Hindlimb muscle (tissue), 1 donor: ENCODE data around the gene MTCH1. TPM values are rescaled to one million over a fixed set of nuclear protein-coding genes. Genes with fewer than 3 reads are reported as not detected.
A peak's percentile ranks its signal among the peaks of the same experiment; 100 is the strongest.

Source experiments
- DNase-seq: peaks from one replicate; pipeline ENCODE4 v3.0.0-alpha.2; 2013
- polyA plus RNA-seq: library from polyadenylated mRNA; unstranded; fragments of 120-200 nt; gene quantifications from one replicate; pipeline ENCODE4 v1.2.1, GENCODE V29; 2013; ENCODE audit not compliant: insufficient read length

Gene MTCH1, protein sequence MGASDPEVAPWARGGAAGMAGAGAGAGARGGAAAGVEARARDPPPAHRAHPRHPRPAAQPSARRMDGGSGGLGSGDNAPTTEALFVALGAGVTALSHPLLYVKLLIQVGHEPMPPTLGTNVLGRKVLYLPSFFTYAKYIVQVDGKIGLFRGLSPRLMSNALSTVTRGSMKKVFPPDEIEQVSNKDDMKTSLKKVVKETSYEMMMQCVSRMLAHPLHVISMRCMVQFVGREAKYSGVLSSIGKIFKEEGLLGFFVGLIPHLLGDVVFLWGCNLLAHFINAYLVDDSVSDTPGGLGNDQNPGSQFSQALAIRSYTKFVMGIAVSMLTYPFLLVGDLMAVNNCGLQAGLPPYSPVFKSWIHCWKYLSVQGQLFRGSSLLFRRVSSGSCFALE
- polyA plus RNA-seq = 107 TPM

DNA sequence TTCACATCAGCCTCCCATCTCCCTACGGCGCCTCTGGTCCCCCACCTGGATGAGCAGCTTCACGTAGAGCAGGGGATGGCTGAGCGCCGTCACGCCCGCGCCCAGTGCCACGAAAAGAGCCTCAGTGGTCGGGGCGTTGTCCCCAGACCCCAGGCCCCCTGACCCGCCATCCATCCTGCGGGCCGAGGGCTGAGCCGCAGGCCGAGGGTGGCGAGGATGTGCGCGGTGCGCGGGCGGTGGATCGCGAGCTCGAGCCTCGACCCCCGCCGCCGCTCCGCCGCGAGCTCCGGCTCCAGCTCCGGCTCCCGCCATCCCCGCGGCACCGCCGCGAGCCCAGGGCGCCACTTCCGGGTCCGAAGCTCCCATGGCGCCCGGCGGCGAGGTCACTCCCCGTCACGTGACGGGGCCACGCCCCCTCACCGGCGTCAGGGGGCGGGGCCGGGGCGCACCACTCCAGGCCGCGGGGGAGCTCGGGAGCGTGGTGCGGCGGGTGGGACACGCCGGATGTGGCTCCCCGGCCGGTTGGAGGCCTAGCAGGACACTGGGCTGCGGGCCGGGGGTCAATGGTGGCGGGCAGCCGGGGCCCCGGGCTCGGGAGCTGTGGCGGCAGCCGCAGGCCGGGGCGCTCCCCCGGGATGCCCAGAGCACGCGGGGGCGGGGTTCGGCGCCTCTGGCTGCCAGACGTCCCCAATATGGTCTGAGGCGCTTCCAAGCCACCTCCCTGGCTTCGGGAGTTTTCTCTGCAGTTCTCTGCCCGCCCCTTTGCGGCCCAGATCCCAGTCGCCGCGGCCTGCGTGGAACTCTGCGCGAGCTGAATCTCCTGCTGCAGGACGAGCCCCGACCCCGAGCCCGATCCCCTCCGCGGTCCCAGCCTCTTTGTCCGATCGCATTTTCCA is at the start of gene MTCH1:
Gene MTCH1, minus strand, starts transcription at position 389 of the 896 bp plus-strand sequence. Its CDS starts 23 bp downstream, at position 366.
- peak; percentile 94 for DNase-seq

DNA sequence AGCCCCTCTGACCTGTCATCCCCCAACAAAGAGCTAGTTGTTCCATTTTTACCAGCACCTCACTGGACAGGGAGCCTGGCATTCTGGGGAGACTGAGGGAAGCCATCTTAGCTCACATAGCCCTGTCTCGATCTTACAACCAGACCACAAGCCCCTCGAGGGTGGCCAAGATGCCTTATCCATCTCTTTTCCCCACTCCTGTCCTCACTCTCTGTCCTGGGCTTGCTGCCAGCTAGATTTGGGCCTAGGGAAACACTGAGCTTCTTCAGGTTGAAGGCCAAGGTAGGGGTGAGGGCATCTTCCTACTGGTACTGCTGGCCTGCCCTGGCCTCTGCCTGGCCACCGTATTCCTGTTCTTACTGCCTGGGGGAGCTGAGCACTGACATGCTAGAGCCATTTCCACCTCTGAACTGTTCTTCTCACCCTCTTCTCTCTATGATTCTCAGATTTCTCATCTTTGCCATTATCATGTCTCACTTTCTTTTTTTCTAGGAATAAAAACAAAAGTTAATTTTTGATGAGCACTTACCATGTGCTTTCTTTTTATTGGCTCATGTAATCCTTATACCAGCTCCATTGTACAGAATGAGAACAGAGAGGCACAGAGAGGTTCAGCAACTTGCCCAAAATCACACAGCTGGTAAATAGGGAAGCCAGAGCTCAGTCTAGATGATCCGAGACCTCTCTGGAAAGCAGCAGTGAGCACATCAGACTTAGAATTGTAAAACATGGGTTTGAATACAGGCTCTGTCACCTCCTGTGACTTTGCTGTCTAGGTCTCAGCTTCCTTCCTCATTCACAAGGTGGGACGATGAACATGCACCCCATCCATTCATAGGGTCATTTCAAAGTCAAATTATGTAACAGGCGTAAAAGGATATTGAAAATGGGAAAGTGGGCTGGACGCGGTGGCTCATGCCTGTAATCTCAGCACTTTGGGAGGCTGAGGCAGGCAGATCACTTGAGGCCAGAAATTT is 48.1 kb upstream of the MTCH1 start:
- no peak for DNase-seq

DNA sequence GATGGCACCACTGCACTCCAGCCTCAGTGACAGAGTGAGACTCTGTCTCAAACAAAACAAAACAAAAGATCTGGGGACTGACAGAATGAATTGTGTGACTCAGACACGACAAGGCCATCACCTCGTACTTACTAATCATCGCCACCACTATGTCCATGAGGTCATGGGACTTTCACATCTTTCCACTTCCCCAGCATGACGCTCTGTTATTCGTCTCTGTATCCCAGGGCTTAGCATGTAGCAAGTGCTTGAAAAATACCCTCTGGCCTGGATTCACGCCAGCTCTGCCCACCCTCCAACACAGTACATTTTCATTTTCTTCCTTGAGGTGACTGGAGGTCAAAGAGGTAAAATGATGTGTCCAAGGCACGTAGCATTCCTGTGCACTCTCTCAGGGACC is 47.3 kb upstream of the MTCH1 start:
- DNase-seq = no peak

DNA sequence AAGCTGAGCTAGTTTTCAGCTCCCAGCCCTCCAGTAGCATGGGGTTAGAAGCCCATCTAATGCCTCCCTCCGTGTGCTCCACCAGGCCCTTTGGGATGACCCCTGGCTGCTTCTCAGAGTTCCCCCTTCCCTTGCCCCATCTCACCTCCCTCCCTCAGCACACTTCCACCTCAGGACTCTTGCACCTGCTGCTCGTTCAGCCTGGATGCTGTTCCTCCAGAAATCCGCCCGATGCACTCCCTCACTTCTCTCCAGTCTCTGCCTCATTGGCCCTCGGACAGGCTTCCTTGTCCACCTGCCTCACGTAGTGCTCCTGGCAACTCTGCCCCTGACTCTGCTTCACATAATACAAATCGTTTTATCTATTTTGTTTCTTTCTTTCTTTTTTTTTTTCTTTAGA is 46.2 kb upstream of the MTCH1 start:
- DNase-seq = no peak

DNA sequence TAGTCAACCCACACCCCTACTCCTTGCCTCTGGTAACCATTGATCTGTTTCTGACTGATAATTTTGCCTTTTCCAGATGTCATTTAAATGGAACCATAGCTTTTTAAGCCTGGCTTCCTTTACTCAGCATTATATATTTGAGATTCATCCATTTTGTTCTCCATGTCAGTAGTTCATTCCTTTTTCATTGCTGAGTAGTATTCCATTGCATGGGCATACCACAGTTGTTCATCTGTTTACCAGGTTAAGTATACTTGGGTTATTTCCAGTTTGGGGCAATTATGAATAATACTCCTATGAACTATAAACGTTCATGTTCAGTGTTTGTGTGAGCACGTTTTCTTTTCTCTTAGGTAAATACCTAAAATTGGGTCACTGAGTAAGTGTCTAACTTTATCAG is 44.6 kb upstream of the MTCH1 start:
- no peak for DNase-seq

DNA sequence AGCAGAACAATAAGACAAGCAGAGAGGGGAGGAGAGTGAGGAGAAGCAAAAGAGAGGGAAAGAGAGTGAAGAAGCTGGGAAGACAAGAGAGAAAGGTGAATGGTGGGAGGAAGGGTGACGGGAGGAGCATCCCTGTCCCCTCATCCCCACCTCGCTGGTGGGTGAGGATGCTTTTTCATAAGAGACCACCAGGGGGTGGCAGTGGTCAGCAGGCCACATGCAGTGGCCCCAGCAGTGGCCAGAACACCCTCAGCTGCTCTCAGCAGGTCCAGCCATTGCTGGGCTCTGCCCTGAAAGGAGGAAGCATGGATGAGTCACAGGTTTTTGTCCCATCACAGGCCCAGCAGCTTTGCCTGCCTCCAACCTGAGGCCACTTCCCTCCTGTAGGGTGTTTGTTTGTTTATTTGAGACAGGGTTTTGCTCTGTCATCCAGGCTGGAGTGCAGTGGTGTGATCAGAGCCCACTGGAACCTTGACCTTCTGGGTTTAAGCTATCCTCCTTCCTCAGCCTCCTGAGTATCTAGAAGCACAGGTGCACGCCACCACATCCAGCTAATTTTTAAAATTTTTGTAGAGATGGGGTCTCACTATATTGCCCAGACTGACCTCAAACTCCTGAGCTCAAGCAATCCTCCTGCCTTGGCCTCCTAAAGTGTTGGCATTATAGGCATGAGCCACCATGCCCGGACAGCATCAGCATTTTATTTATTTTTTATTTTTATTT is 43.4 kb upstream of the MTCH1 start:
- DNase-seq = peak; percentile 66

DNA sequence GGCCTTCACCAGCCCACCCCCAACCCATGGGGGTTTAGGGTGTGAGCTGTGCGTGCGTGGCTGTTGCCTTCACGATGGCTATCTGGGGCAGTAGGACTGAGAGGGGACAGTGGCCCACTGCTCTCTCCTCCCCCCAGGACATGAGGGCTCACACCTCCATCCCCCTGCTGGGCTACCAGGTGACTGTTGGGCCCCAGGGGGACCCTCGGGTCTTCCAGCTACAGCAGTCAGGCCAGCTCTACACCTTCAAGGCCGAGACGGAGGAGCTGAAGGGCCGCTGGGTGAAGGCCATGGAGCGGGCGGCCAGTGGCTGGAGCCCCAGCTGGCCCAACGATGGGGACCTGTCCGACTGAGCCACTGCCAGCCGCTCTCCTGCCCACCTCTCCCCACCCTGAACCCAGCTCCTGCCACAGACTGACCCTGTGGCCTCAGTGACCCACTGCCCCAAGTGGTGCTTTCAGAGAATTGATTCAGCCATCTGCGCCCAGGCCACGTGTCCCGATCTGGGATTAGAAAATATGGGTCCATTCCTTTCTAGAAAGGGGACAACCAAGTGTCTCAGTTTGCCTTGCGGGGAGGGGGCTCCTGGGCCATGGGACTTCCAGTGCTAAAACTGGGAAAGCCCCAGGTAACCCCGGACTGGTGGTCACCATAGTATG is 41.9 kb upstream of the MTCH1 start:
- DNase-seq = no peak

DNA sequence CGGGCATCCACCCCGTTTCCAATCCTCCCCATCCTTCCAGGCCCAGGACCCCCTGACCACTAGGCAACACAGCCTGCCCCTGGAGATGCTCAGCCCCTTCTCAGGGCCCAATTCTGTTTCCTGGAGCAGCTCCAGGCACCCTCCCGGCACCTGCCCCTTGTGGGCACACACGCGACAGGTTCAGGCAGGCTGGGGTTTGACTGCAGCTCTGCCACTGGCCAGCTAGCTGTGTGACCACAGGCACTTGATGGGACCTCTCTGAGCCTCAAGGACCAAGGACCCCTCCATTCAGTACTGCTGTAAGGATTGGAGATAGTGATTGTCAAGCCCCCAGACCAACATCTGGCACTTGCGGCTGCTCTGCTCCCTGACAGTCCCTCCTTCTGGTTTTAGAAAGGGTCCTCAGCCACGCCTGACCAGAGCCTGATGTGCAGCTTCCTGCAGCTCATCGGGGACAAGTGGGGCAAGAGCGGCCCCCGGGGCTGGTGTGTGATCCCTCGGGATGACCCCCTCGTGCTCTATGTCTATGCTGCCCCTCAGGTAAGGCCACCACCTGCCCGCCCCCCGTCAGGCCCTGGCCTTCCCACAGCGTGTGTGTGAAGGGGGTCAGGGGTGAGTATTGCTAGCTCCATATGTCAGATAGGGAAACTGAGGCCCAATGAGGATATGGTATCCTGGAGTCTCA is 41.2 kb upstream of the MTCH1 start:
- no peak for DNase-seq

DNA sequence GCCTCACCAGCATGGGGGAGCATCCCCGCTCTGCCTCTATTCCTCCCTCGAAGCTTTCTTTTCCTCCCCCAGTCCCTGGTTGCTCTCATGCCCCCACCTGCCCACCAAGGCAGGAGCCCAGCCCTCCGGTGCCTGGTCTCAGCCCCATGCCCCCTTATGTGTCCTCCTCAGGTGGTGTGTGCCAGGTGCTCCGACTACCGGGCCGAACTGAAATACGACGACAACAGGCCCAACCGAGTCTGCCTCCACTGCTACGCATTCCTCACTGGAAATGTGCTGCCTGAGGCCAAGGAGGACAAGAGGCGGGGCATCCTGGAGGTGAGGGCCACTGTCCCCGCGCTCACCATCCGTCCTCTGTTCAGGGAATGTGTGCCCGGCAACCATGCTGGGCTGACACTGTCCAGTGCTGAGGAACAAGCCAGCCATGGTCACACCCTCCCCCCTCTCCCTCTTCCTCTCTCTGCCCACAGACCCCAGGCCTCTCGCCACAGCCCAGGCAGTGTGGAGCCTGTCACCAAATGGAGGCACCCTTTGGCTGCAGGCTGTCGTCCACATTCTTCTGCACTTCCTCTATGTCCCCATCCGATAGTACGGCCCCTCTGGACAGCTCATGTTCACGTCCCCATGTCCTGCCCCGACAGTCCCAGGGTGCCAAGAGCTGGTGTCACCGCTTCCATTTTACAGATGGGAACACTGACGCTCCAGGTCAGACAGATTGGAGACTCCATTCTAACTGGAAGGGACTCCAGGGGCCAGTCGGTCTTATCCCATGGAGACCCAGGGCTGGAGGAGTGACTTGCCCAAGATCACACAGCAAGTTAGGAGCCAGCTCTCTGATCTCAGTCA is 39.8 kb upstream of the MTCH1 start:
- DNase-seq = no peak

DNA sequence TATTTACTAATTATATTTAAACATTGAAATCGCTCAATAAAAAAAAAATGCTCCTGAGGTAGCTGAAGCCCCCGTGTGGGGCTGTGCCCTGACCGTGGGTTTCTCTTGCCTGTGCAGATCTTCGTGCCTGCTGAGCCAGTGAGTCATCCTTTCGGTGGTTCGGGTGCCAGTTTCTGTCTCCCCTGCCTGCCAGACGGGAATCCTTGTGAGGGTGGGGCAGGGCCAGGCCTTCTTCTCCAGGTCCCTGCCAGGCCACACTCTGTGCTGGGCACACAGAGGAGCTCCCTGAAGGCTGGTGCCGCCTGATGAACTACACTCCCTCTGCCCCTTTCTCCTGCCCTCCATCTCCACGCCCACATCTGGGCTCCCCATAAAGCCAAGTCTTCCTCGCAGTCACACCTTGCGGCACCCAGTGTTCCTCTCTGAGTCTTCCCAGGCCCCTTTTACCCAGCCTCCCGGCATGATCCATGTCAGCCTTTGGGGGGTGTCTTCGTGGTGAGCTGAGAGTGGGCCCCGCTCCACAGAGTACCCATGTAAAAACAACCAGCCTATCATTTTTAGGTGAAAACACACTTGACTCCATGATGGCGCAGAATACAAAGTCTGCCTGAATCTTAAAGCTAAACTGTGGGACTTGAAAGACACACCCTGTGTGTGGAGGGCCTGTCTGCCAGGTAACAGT is 38.8 kb upstream of the MTCH1 start:
- DNase-seq = no peak

DNA sequence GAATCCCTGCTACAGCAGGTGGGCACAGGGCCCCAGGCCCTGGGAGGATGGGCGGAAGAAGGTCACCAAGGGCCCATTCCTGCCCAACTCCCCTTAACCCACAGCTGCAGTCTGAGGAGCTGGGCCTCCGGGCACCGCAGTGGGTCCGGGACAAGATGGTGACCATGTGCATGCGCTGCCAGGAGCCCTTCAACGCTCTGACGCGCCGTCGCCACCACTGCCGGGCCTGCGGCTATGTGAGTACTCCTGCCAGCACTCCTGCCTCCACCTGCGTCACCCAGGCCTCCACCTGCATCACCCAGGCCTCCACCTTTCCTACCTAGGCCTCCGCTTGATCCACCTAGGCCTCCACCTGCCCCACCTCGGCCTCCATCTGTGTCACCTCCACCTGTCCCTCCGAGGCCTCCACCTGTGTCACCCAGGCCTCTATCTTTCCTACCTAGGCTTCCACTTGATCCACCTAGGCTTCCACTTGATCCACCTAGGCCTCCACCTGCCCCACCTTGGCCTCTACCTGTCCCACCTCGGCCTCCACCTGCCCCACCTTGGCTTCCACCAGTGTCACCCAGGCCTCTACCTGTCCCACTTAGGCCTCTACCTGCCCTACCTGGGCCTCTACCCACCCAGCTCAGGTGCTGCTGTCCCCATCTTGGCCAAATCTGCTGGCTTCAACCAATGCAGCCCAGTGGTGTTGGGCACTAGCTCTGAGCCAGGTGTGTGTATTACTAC is 36.3 kb upstream of the MTCH1 start:
- no peak for DNase-seq

DNA sequence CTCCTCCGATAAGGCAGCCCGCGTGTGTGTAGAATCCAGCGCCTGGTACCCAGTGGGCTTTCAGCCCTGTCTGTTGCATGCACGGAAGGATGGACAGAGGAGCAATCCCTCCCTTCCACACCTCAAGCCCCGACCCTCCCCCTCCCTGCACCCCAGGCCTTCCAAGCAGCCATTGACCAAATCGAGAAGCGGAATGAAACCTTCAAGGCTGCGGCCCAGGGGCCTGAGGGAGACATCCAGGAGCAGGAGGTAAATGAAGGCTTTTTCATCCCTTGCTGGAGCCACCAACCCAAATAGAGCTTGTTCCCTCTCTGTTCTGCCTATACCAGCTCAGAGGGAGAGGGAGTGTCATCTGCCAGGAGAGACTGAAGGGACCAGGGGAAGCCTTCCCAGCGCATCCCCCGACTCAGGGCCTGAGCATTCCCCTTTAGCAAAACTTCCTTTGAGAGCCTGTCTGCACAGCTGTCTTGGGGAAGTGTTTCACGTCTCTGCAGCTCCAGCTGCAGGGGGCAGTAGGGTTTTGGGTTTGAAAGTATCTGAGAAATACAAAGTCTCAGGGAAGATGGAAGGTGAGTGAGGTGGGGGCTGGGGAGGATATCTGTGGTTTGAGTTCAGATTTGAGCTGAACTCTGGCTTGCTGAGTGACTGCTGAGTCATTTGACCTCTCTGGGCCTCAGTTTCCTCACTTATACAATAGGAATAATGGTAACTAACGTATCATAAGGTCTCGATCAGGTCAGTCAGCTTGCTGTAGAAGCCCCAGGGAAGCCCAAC is 35.5 kb upstream of the MTCH1 start:
- no peak for DNase-seq

DNA sequence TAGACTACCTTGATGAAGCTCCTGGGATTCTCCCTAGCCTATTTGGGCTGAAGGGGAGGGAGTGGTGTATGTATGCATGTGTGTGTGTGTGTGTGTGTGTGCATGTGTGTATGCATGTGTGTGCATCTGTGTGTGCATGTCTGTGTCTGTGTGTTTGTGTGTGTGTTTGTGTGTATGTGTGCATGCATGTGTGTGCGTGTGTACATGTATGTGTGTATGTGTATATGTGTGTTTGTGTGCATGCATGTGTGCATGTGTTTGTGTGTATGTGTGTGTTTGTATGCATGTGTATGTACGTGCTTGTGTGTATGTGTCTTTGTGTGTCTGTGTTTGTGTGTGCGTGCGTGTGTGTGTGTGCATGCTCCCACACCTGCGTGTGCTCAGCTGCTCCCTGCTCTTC is 34.8 kb upstream of the MTCH1 start:
- no peak for DNase-seq

DNA sequence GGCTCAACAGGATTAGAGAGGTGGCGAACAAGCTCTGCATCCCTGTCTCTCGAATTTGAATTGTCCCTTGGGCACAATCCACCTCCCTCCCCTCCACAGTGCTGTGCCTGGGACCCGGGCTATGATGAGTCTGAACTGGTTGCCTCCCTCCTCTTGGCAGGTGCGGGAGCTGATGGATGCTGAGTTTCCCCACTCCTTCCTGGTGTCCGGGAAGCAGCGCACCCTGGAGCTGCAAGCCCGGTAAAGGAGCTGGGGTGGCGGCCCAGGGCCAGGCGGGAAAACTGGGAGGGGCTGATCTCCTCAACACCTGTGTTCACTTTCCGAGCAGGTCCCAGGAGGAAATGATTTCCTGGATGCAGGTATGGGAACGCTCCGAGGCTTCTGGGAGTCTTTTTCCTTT is 34.4 kb upstream of the MTCH1 start:
- no peak for DNase-seq

DNA sequence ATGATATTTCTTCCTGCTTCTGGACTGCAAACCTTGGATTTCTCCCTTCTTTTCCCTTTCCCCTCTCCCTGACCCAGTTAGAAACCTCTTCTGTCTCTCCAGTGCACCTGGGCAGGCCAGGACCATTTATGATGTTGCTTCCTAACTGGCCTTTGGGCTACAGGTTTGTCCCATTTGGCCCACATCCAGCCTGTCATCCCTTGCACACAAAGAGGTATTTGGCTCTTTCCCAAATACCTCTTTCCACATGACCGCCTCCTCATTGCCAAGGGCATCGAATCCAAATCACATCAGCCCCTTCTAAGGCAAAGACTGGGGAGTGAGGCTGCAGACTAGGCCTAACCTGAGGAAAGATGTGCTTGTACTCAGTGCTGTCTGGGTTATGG is 33.1 kb upstream of the MTCH1 start:
- DNase-seq = no peak

DNA sequence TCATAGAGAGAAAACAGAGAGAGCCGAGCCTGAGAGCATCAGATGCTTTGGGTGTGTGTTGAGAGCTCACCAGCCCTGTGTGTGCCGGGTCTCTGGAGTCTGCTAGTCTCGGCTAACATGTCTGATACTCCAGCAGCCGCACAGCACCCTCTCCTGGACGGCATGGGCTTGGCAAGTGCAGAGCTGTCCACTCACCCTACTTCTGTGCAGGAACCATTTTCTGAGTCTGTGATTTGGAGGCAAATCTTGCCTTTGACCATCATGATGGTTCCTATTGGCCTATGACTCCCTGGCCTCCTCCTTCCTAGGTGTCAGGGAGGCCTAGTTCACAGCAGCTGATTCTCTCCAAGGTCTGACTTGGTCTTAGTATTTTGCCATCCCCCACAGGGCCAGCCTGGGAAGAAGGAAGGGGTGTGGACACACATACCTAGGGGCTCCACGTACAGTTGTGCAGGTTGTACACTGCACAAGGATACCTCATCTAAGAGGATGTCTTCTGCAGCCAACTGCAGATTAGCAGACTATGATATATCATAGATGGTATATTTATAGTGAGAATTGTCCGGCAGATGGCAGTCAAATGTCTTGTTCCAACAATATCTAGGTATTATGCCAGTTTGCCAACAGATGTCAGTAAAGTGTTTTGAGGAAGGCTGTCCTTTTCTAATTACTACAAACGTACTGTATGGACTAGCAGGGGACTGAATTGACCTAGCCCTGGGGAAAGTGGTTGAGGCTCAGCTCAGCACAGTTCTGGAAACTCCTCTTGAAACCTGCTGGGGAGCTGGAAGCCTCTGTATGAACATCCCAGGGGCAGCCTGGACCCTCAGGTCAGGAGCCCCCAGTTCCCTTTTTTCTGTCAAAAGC is 32.4 kb upstream of the MTCH1 start:
- DNase-seq = peak; percentile 88
